Activated T-helper 1 cell treated with anti-CD3 and anti-CD28 coated beads, Interleukin-2, amount 50 U/mL, for 16 hours (primary cell): Measurements from ENCODE around the gene ASTN2.

Experiments
- DNase-seq, 2 donors: peaks; one replicate each; pipeline ENCODE4 v3.0.0-alpha.2; 2020; ENCODE audit warnings: low read depth in 1 of 2, low spot score in 1 of 2

The ASTN2 gene, protein sequence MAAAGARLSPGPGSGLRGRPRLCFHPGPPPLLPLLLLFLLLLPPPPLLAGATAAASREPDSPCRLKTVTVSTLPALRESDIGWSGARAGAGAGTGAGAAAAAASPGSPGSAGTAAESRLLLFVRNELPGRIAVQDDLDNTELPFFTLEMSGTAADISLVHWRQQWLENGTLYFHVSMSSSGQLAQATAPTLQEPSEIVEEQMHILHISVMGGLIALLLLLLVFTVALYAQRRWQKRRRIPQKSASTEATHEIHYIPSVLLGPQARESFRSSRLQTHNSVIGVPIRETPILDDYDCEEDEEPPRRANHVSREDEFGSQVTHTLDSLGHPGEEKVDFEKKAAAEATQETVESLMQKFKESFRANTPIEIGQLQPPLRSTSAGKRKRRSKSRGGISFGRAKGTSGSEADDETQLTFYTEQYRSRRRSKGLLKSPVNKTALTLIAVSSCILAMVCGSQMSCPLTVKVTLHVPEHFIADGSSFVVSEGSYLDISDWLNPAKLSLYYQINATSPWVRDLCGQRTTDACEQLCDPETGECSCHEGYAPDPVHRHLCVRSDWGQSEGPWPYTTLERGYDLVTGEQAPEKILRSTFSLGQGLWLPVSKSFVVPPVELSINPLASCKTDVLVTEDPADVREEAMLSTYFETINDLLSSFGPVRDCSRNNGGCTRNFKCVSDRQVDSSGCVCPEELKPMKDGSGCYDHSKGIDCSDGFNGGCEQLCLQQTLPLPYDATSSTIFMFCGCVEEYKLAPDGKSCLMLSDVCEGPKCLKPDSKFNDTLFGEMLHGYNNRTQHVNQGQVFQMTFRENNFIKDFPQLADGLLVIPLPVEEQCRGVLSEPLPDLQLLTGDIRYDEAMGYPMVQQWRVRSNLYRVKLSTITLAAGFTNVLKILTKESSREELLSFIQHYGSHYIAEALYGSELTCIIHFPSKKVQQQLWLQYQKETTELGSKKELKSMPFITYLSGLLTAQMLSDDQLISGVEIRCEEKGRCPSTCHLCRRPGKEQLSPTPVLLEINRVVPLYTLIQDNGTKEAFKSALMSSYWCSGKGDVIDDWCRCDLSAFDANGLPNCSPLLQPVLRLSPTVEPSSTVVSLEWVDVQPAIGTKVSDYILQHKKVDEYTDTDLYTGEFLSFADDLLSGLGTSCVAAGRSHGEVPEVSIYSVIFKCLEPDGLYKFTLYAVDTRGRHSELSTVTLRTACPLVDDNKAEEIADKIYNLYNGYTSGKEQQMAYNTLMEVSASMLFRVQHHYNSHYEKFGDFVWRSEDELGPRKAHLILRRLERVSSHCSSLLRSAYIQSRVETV (N-terminal part only)

DNA sequence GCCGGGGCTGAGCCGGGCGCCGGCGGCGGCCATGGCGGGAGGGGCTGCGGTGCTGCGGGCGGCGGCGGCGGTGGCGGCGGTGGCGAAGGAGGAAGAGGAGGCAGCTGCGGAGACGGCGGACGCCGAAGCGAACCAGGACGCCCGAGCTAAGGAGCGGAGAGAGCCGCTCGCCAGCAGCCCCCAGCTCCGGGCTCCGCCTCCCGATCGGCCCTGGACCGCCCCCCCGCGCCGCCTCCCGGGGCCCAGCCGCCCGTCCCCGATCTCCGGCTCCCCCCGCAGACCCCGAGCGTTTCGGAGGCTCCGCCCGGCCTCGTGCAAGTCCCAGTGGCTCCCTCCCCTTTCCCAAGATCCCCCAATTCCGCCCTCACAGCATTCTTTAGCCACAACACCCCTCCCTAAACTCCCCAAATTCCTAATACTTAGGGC lies at the start of gene ASTN2:
Gene ASTN2 (minus strand): TSS at position 152 of the 426 bp plus-strand sequence. CDS start 119 bp downstream, at position 33.
- DNase-seq, result no peak

DNA sequence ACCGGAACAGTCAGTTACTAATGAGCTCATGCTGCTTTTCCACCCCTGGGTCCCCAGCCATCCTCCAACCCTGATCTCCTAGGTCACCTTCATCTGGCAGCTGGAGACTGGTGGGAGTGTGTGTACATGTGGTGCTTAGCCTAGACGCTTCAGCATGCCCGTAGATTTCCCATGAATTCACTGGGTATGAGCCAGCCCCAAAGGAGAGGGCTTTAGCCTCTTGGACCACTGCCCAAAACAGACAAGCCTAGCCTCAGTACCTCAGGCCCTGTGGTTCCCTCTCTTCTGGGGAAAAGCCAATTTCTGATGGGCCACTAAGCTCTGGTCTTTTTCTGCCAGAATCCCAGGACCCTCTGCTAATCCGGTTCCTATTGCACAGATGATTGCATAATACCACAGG lies 48.0 kb upstream of the ASTN2 start:
- DNase-seq, result no peak

DNA sequence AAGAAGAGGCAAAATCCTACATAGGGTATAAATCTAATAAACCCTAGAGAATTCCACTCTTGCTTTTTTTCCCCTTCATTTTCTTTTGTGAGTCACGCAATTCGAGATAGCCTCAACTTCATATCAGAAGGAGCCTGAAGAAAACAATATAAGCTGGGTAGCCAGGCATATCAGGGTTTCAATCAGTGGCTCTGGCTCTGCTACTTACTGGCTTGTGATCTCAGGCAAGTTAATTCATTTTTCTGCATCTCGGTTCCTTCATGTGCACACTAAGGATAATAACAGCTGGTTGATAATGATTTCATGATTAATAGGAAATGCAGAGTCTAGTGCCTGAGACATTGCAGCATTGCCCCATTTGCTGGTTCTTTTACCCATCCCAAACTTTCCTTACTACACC lies 46.5 kb upstream of the ASTN2 start:
- DNase-seq, result no peak

DNA sequence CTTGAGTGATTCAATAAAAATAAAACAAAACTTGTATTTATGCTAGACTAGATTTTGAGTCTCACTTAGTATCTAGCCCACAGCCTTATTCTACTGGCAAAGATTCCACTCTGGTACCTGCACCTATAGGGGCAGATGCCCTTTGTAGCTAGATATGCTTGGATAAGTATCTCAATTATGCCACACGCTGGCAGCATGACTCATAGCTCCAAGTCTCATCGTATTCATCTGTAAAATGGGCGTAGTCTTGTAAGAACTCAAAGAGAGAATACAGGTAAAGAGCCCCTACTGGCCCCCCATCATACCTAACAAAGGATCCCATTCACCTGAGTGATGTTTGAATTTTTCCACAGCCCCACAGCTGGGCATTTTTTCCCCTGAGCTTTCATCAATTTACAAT lies 45.9 kb upstream of the ASTN2 start:
- no peak for DNase-seq

DNA sequence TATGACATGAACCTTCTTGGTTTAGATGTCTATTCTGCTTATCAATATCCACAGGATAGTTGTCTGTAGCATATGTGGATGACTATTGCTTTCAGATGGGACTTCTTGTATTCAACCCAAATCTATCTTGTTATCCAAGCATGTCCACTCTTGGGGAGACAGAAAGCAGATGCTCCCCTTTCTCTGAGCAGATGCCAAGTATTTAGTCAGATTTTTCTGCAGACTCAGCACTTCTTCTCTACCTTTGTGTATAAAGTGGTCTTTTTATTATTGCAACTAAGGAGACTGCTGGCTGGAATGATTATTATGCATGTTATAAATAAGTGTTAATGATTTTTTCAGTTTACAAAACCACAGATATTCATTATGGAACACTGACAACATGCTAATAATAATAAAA lies 45.1 kb upstream of the ASTN2 start:
- DNase-seq, result no peak

DNA sequence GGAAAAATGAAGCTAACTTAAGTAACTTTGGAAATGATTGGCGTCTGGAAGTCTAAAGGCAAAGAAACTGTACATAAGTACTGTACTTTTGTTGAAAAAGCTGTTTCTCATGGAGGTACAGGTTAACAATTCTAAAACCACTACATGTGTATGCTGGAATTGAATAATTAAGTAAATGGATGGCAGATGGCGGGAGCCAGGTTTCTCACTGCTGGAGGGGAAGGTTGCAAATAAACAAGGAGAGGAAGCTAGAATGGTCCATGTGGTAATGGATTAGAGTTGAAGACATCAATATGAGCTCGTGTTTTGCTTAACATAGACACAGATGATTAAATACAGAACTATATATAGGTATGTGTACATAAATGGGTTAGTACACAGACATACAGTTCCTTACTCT lies 43.2 kb upstream of the ASTN2 start:
- no peak for DNase-seq

DNA sequence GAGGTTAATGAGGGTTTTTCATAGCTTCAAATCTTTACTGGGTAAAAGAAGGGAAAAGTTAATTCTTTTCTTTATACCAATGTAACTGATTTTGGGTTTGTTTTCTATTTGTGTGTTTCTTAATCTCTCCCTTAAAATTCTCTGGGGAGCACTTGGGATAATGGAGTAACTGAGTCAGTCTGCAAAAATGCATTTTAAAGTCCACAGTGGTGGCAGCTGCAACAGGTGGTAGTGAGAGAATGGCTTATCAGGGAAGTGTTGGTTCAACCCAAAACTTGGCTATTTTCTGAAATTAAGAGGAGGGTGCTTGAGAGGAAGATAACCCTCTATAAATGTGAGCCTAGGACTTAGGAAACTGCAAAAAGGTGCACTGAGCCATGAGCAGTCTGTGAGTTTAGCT lies 39.9 kb upstream of the ASTN2 start:
- no peak for DNase-seq

DNA sequence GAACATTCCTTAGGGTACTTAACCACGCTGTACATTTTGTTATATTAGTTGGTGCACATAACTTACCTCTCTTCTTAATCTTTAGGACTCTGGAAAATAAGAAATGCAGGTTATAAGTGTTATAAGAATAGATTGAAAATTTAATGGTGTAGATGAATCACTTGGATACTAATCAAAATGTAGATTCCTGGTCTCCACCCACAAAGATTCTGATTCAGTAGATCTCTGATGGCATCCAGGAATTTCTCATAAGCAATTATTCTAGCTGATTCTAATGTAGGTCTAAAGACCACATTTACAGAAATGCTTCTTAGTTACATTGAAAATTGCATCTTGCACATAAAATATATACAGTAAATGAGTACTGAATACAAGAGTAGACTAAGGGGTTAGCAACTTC lies 38.9 kb upstream of the ASTN2 start:
- DNase-seq, result no peak

DNA sequence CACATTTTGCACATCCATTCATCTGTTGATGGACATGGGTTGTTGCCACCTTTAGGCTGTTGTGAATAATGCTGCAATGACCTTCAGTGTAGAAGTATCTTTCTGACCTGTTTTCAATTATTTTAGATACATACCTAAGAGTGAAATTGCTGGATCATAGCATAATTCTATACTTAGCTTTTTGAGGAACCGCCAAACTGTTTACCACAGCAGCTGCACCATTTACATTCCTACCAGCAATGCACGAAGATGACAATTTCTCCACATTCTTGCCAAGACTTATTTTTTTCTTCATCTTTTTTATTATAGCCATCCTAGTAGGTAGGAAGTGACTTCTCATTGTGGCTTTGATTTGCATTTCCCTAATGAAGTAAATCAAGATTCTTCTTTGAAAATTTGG lies 36.5 kb upstream of the ASTN2 start:
- no peak for DNase-seq

DNA sequence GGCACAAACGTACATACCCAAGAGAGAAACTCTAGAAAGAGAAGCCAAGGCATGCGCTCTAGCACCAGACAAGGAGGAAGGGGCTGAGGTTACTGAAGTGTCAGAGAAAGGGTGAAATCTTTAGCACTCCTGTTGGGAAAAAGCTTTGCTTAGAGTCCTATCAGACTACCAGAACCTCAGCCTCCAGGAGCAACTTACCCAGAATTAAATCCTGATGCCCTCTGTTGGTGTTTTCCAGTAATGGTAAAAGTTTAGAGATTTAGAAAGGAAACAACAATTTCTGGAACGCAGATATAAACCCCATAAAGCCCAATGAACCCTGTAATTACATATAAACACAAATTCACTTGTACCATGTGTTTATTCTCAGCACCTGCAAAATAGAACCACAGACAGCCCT lies 33.2 kb upstream of the ASTN2 start:
- no peak for DNase-seq

DNA sequence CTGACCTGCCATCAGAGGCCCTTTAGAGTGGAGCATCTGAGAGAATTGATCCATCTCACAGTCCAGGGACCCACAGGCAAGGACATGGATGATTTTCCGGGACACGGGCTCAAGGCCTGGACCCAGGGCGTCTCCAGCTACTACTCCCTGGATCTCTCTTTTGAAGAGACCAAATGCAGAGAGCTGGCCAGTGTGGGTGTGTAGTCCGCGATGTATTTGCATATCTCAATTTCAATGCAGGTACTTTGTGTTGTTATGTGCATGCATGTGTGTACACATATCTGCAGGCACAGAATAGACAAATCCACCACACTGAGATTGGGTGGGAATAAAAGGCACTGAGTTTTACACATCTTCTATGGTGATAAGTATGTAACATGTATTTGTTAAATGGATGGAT lies 30.8 kb upstream of the ASTN2 start:
- no peak for DNase-seq

DNA sequence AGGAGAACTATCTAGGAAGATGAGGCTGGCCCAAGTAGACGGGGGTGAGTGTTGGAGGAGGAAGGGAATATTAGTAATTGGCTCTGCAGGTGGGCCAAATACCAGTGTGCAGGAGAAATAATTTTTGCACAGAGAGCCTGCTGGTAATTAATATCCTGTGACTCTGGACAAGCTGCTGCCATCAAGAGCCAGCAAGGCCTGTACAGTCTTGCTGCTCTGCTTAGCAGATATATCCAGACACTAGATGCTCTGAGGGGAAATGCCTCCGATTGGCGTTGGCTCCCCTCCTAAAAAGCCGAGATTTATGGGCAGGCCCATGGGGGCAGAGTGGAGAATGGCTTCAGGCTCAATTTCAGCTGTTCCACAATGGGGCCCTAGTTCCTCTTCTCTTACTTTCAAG lies 29.6 kb upstream of the ASTN2 start:
- DNase-seq, result no peak

DNA sequence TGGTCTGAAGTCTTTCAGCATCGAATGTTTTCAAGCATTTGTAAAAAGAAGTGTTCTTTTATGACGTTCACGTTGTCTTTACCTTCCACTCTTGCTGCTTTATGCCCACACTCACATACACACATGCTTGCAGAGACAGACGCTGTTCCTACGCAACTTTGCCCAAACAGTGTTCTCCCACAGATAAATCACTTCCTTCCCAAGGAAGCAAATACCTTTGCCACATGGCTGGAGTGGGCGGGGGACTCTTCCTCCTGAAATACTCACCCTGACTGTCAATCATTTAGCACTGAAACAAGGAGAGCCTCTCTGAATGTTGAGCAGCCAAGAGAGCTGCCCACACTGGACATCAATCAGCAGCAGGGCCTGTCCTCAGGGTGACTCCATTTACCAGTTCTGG lies 22.4 kb upstream of the ASTN2 start:
- DNase-seq, result no peak

DNA sequence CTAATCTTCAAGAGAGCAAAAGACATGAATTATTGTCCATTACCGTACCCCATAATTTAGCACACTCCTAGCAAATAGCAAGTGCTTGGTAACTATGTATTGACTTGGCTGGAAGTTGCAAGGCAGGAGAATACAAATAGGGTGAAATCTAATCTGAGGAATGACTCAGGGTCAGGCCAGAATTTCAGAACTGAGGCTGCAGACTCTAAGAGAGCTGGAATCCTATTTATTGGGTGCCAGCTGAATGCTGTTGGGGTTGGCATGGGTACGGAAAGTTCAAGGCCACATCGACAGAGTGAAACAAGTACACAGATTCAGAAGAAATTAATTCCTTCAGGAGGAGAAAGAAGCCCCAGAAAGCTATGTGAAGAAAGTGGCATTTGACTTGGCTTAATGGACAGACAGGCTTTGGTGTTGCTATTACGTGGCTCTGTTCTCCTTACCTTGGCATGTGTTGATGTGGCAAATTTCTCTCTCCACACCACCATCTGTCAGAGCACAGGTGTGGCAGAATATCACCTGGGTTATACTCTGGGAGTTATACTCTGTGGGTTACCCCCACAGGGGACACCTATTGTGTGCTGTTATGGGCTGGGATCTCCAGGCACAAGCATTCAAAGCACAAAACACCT lies 20.9 kb upstream of the ASTN2 start:
- DNase-seq, result no peak

DNA sequence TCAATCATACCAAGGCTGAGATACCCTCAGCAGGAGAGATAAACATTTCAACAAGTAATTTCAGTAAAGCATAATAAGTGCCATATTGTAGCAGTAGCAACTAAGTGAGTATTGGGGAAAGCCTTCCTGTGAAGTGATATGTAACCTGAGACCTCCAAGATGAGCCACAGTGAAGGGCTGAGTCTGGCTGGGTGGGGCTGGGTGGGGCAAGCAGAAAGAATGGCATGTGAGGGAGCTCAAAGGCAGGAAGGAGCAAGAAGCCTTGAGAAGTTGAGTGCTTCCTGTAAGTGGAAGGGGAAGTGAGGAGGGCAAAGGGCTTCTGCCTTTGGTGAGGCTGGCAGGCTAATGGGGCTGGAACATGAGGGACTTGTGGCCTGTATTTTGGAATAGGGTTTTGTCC lies 19.7 kb upstream of the ASTN2 start:
- DNase-seq, result no peak

DNA sequence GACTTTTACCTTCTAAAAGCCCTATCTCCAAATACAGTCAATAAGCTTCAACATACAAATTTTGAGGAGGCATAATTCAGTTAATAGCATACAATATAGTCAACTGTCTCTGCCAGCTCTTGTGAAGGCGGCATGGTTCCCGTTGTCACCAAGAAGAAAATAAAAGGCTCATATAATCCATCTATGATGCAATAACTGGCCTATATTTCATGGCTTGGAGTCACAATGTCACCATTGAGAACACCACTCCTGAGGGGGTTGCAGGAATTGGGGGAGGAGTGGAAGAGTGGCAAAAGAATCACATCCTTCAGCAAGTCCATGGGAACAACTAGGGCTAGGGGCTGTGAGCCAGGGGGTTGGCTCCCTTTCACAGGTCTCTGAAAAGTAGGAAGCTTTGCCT lies 16.0 kb upstream of the ASTN2 start:
- no peak for DNase-seq

DNA sequence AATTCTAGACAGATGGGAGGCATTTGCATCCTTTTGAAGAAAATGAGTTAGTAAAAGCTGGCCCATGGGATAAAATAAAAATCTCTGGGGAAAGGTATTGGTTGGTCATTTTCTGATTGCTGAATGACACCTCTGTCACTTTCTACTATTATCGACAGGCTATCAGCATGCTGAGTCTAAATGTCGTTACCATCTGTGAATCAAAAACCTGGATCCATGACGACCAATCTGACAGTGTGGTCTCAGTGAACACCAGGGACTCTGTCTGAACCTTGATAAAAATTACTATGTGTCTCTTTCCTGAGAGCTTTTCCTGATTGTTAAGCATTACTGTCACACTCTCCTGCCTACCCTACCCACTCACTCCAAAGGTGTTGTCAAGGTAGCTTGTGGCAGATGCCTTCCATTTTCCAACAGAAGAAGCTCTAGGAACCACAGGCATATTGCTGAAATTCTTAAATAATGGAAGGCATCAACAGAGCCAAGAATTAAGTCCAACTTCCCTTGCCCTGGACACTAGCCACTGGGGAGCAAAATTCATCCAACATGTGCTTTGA lies 12.6 kb upstream of the ASTN2 start:
- no peak for DNase-seq

DNA sequence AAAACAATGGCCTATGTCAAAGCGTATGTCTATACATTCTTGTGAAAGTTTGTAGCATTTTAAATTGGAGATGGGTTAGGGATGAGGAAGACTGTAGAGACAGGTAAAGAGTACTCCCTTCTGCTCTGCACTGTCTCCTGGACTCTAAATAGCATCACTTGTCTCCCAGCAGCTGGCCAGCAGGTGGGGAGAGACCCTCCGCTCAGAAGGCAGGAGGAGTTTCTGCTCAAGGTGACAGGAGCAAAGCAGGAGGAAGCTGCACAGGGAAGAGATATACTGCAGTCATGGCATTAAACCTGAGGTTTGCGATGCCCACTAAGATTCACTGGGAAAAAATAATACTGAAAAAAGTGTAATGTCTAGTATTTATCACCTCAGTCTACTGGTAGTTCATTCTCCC lies 10.7 kb upstream of the ASTN2 start:
- DNase-seq, result no peak

DNA sequence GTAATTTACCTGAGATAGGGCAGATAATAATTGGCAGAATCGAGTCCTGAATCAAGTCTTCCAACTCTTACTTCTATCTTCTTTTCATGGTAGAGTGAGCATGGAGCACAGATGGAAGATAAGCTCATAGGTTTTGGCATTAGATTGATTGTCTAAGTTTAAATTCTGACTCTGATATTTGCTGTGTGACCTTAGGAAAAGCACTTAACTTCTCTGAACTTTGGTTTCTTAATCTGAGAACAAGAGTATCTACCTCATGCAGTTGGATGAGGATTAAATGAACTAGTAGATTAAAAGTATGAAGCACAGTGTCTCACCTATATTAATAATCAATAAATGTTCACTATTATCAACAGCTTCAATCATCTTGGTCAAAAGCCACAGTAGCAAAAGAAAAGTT lies 9.4 kb upstream of the ASTN2 start:
- DNase-seq, result no peak

DNA sequence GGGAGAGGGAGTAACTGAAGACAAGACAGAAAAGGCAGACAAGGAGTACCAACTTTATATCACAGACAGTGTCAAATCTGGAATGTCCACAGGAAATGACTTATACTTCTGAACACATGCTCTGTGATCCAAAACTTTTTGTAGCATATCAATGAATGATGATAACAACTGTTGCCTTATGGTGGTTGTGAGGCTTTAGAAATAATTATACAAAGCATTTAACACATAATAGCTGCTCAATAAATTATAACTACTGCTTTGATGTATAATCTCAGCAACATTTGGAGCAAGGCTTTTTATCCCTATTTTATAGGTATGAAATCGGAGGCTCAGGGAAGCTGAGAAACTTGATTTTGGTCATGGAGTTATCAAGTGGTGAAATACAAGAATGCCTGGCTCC lies 3.3 kb upstream of the ASTN2 start:
- no peak for DNase-seq

DNA sequence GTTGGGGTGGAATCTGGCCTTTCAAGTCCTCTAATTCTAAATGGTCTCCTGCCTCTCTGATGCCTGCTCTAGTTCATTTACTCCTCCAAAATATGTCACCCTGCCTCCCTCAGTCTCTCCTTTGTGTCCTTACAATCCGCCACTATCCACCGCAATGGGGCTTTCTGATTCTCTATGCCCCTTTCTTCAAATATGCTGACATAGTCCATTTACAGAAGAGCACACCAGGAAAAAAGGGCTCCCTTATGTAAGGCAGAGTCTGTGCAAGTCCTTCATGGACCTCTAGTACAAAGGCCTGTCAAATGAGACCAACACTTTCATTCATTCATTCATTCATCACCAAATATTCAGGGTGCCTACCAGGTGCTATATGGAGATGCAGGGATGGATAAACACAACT lies 2.0 kb upstream of the ASTN2 start:
- no peak for DNase-seq
